Upper lobe of left lung (tissue), 4 donors: Measurements from ENCODE around the gene LIM2.
"Not testable (repeated sequence)": the region's sequence is repeated elsewhere in the genome, so short reads cannot be mapped to it uniquely, and the experiment has no call there.

Experiments used
- CTCF ChIP-seq, 6 experiments: fragments of 450-650 bp in 4 of 6; fragments of 200-600 bp in 2 of 6; sonication (generic) in 2 of 6; IDR thresholded peaks; one replicate each; pipeline ENCODE4 v1.5.1; 2016 to 2019; ENCODE audit warnings: antibody characterized with exemption in 6 of 6
- POLR2A ChIP-seq, 4 donors: fragments of 450-650 bp; IDR thresholded peaks; one replicate each; pipeline ENCODE4 v1.5.1; 2016 to 2017; ENCODE audit warnings: antibody characterized with exemption in 4 of 4, mild to moderate bottlenecking in 2 of 4
- POLR2AphosphoS5 ChIP-seq, 2 donors: sonication (generic); formaldehyde crosslinking; IDR thresholded peaks; one replicate each; pipeline ENCODE4 v1.5.1; 2017; ENCODE audit warnings: antibody characterized with exemption in 2 of 2

DNA sequence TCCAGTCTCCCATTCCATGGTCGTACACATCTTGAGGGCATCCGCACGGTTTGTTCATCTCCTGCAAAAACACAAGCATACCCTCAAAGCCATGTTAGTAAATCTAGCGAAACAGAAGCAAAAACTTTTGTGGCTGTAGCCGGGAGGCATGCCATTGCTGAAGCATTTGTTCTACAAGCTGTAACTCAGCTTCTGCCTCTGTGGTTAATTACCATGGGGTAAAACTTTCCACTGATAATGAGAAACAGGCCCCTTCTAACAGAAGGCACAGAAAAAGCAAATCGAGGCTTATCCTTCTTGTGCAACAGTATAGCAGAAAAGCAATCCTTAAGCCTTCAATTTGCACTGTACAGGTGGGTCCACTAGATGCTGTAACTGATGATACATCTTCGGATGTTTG lies 12.2 kb upstream of the LIM2 start:
- not testable (repeated sequence) for TF ChIP-seq CTCF, POLR2AphosphoS5, POLR2A (IDR thresholded peaks at IDR 0.05)
